PFSK-1 (cell line): ENCODE measurements around the gene NABP1.

ENCODE experiments used
- FOXP2 ChIP-seq: optimal IDR thresholded peaks from 2 replicates; pipeline ENCODE3; 2011; ENCODE audit warnings: borderline replicate concordance, control low read depth, inconsistent platforms; ENCODE audit not compliant: insufficient read depth; ENCODE audit errors: extremely low read length, extremely low read depth
- POLR2AphosphoS5 ChIP-seq: IDR thresholded peaks from 2 replicates; pipeline ENCODE4 v1.6.1; 2012; ENCODE audit warnings: low read depth, mild to moderate bottlenecking, control low read depth, low read length, moderate library complexity
- SIN3A ChIP-seq: IDR thresholded peaks from 2 replicates; pipeline ENCODE4 v1.6.1; 2012; ENCODE audit warnings: mild to moderate bottlenecking, low read length, moderate library complexity, borderline replicate concordance; ENCODE audit not compliant: insufficient read depth
- TAF1 ChIP-seq: IDR thresholded peaks from 2 replicates; pipeline ENCODE4 v1.6.1; 2012; ENCODE audit warnings: low read length, control low read depth, borderline replicate concordance; ENCODE audit not compliant: insufficient read depth
- TF ChIP-seq, protein P1 (sequence below), 2 experiments: IDR thresholded peaks; 2 replicates each; pipeline versions ENCODE4 v1.6.1 to v1.8.0; 2011 to 2012; ENCODE audit warnings: low read depth in 2 of 2, low read length in 2 of 2, control low read depth in 1 of 2, inconsistent platforms in 1 of 2, mild to moderate bottlenecking in 1 of 2, moderate library complexity in 1 of 2; ENCODE audit not compliant: insufficient read depth in 1 of 2

The NABP1 gene

GRCh38 chr2:191701029-191701428 is 23.1 kb downstream of the NABP1 start:
- no peak for TF ChIP-seq FOXP2

GRCh38 chr2:191701696-191702095 is 23.8 kb downstream of the NABP1 start:
- no peak for TF ChIP-seq POLR2AphosphoS5
- TF ChIP-seq FOXP2: no peak
- no peak for TF ChIP-seq SIN3A
- TF ChIP-seq TAF1: no peak
- TF ChIP-seq, protein P1, sequence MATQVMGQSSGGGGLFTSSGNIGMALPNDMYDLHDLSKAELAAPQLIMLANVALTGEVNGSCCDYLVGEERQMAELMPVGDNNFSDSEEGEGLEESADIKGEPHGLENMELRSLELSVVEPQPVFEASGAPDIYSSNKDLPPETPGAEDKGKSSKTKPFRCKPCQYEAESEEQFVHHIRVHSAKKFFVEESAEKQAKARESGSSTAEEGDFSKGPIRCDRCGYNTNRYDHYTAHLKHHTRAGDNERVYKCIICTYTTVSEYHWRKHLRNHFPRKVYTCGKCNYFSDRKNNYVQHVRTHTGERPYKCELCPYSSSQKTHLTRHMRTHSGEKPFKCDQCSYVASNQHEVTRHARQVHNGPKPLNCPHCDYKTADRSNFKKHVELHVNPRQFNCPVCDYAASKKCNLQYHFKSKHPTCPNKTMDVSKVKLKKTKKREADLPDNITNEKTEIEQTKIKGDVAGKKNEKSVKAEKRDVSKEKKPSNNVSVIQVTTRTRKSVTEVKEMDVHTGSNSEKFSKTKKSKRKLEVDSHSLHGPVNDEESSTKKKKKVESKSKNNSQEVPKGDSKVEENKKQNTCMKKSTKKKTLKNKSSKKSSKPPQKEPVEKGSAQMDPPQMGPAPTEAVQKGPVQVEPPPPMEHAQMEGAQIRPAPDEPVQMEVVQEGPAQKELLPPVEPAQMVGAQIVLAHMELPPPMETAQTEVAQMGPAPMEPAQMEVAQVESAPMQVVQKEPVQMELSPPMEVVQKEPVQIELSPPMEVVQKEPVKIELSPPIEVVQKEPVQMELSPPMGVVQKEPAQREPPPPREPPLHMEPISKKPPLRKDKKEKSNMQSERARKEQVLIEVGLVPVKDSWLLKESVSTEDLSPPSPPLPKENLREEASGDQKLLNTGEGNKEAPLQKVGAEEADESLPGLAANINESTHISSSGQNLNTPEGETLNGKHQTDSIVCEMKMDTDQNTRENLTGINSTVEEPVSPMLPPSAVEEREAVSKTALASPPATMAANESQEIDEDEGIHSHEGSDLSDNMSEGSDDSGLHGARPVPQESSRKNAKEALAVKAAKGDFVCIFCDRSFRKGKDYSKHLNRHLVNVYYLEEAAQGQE (IDR thresholded peaks at IDR 0.05; ENCODE audit: insufficient read depth in 1 of 2, low read depth in 2 of 2, low read length in 2 of 2): no peak

- TF ChIP-seq SIN3A (no peak), POLR2AphosphoS5 (no peak)
- TF ChIP-seq, protein P1 (IDR thresholded peaks at IDR 0.05; ENCODE audit: insufficient read depth in 1 of 2, low read depth in 2 of 2, low read length in 2 of 2): no peak
Observed at GRCh38 chr2:191703079-191703725, 25.3 kb downstream of the NABP1 start.

DNA sequence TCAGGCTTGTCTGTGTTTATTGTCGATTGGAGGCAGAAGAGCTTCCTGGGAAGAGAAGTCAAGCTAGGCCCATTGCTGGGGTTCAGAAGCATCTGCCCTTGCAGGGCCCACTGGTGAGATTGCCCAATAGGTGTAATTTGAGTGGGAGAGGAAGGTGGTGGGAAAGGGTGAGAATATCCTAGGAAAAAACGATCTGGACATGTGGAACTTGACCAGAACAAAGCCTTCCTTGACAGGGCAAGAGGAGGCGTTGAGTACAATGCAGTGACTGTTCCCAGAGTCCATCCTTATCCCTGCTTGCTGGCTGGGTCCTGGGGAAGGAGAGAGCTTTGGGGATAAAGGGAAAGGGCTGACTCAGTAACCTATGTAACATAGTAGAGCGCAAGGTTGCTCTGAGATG is 27.1 kb downstream of the NABP1 start:
- no peak for TF ChIP-seq POLR2AphosphoS5
- TF ChIP-seq, protein P1 (IDR thresholded peaks at IDR 0.05; ENCODE audit: insufficient read depth in 1 of 2, low read depth in 2 of 2, low read length in 2 of 2): no peak
- TF ChIP-seq TAF1: no peak
- no peak for TF ChIP-seq FOXP2
- TF ChIP-seq SIN3A: no peak

DNA sequence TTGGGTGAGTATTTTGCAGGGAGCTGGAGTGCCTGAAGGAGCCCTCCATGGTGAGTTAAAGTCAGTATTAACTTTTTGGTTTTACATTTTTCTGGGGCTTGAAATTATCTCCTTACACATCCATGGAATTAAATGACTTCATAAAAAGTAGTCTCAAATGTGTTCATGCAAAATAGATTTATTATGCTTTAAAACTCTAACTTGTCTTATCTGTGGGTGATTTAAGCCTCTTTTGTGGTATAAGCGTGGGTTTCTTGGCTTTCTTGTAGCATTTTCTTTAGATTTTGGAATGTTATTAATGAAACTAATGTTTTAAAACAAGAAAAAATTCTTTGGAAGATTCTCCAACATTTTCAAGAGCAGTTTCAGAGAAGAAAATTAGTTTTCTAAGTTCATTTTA is 27.8 kb downstream of the NABP1 start:
- TF ChIP-seq POLR2AphosphoS5 (no peak), TAF1 (no peak), FOXP2 (no peak), SIN3A (no peak)
- TF ChIP-seq, protein P1 (IDR thresholded peaks at IDR 0.05; ENCODE audit: insufficient read depth in 1 of 2, low read depth in 2 of 2, low read length in 2 of 2): no peak

- TF ChIP-seq POLR2AphosphoS5 (no peak), SIN3A (no peak), FOXP2 (no peak), TAF1 (no peak)
- TF ChIP-seq, protein P1 (IDR thresholded peaks at IDR 0.05; ENCODE audit: insufficient read depth in 1 of 2, low read depth in 2 of 2, low read length in 2 of 2): no peak
Observed at GRCh38 chr2:191706791-191707190, 28.9 kb downstream of the NABP1 start.
